T-cell (primary cell): ENCODE data around the gene LMX1B. TPM values are rescaled to one million over a fixed set of nuclear protein-coding genes. Genes with fewer than 3 reads are reported as not detected.
"Not testable (repeated sequence)": the region's sequence is repeated elsewhere in the genome, so short reads cannot be mapped to it uniquely, and the experiment has no call there.

Source experiments
- ATAC-seq, 4 experiments: fragments of 200-7000 bp in 3 of 4; fragments of 150-1000 bp in 1 of 4; cut with Tn5 transposase; replicated peaks in 1 of 4; 1 replicate in 3 of 4; 2 replicates in 1 of 4; pipeline ENCODE4 v1.10.0; 2021; ENCODE audit warnings: moderate library complexity in 3 of 4, mild to moderate bottlenecking in 2 of 4, moderate number of reproducible peaks in 1 of 4
- CTCF ChIA-PET, 2 donors: fragments of 300-600 bp; sonication (Branson Sonifier 250); formaldehyde crosslinking; loops; one replicate each; lab custom pipeline; 2022; ENCODE audit warnings: antibody characterized with exemption in 2 of 2; lab: Charles Lee
- POLR2A ChIA-PET, 2 donors: fragments of 300-600 bp; sonication (Branson Sonifier 250); formaldehyde crosslinking; loops; one replicate each; lab custom pipeline; 2022; ENCODE audit warnings: antibody characterized with exemption in 2 of 2; lab: Charles Lee
- DNase-seq, 35 experiments: peaks; one replicate each; pipeline versions ENCODE4 v3.0.0 to v3.0.0-alpha.2; 2013 to 2023
- H3K27ac ChIP-seq: one replicate; pipeline ENCODE4 v1.5.1; 2013; ENCODE audit warnings: low read length
- H3K27me3 ChIP-seq, 2 experiments: replicated peaks in 1 of 2; 1 replicate in 1 of 2; 2 replicates in 1 of 2; pipeline versions ENCODE4 v1.6.1 to v1.7.0; 2013; ENCODE audit warnings: low read length in 1 of 2, mixed read lengths in 1 of 2; ENCODE audit not compliant: control insufficient read depth in 2 of 2, insufficient read depth in 2 of 2; ENCODE audit errors: extremely low read depth in 1 of 2
- H3K36me3 ChIP-seq, 2 donors: 1 replicate in 1 of 2; 2 replicates in 1 of 2; pipeline versions ENCODE4 v1.6.1 to v1.7.0; 2013; ENCODE audit warnings: low read length in 1 of 2; ENCODE audit not compliant: control insufficient read depth in 2 of 2, insufficient read depth in 1 of 2; ENCODE audit errors: extremely low read depth in 1 of 2
- H3K4me1 ChIP-seq, 2 experiments: 1 replicate in 1 of 2; 2 replicates in 1 of 2; pipeline versions ENCODE4 v1.6.1 to v1.7.0; 2013; ENCODE audit warnings: low read length in 2 of 2, mixed read lengths in 1 of 2; ENCODE audit not compliant: insufficient read depth in 2 of 2, control insufficient read depth in 1 of 2; ENCODE audit errors: extremely low read depth in 1 of 2
- H3K4me3 ChIP-seq, 2 donors: 1 replicate in 1 of 2; 2 replicates in 1 of 2; pipeline versions ENCODE4 v1.5.1 to v1.7.0; 2013; ENCODE audit warnings: mild to moderate bottlenecking in 2 of 2, low read length in 1 of 2, moderate library complexity in 1 of 2; ENCODE audit not compliant: control insufficient read depth in 1 of 2; ENCODE audit errors: extremely low read depth in 1 of 2
- H3K9me3 ChIP-seq: 2 replicates; pipeline ENCODE4 v1.7.0; 2013
- H3K27ac Mint-ChIP-seq, 2 donors: one replicate each; pipeline ENCODE4 v1.8.0; 2020 to 2021; ENCODE audit warnings: mild to moderate bottlenecking in 2 of 2, mixed read lengths in 2 of 2
- H3K27me3 Mint-ChIP-seq, 2 donors: one replicate each; pipeline ENCODE4 v1.8.0; 2021 to 2022; ENCODE audit warnings: mixed read lengths in 2 of 2
- H3K36me3 Mint-ChIP-seq: one replicate; pipeline ENCODE4 v1.8.0; 2021; ENCODE audit warnings: mixed read lengths
- H3K4me1 Mint-ChIP-seq, 3 donors: one replicate each; pipeline ENCODE4 v1.8.0; 2020 to 2022; ENCODE audit warnings: mixed read lengths in 3 of 3, mild to moderate bottlenecking in 1 of 3
- H3K4me3 Mint-ChIP-seq, 3 donors: one replicate each; pipeline ENCODE4 v1.8.0; 2020 to 2022; ENCODE audit warnings: mild to moderate bottlenecking in 3 of 3, mixed read lengths in 3 of 3, moderate library complexity in 3 of 3
- H3K9me3 Mint-ChIP-seq, 3 donors: one replicate each; pipeline ENCODE4 v1.8.0; 2020 to 2022; ENCODE audit warnings: mixed read lengths in 3 of 3
- WGBS: methylation state at CpG from one replicate; pipeline ENCODE4 v1.1.5; 2013; ENCODE audit warnings: missing lambda C conversion rate; ENCODE audit not compliant: insufficient coverage; 5-methylcytosine and 5-hydroxymethylcytosine counted together
- total RNA-seq, 35 experiments: library from RNA in 6 of 35; stranded (reverse) in 6 of 35; fragments of 120-200 nt in 1 of 35; gene quantifications; one replicate each; pipeline versions ENCODE4 v1.2.1 to v1.2.4 and lab custom pipeline; 2013 to 2026

LMX1B gene
- total RNA-seq, 5 donors from 2014 or later (not counting 1 experiment from before 2014, with no cell fraction given): not detected

DNA sequence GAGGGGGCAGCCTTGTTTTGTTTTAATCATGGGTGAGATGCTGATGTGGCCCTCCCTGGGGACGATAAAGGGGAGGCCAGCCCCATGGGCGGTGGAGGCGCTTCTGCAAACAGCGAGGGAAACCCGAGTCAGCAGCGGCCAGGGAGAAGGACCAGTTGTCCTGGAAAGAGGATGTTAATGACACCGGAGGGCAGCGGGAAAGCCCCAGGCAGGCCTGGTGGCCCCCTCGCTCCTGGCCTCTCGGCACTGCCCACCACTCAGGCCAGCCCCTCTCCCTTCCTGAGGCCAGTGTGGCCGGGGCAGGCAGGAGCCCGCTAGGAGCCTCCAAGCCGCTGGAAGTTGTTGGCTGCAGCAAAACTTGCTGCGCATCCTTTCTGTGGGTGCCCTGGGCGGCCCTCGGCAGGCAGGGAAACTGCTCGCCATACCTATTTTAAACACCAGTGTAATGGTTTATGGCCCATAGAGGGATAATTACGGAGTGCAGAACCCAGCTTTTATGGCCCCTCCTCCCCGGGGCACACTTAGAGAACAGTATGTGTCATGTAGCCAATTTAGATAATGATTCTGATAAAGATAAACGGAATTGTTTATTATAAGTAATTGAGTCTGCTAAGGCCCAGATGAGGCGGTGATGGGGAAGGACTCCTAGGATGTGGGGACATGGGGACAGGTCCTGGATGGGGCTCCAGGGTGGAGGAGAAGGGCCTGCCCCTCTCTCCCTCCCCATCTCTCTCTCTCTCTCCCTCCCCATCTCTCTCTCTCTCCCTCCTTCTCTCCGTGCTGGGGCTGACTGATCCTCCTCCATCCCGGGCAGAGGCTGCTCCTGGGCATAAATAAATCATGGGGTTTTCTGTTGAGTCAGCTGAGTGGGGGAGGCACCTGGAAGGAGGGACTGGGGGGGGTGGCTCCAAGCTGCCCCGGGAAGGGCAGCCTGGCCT is 36.9 kb downstream of the LMX1B start:
- Histone ChIP-seq H3K27me3 (peaks cover 7 to 90% of the 10 kb centered on the region in 2 experiments), H3K4me3 (no peak overlapping the region), H3K9me3 (no peaks in the 10 kb centered on the region), H3K36me3 (no peaks in the 10 kb centered on the region), H3K4me1 (peaks cover 0 to 4% of the 10 kb centered on the region in 2 experiments), H3K27ac (no peak overlapping the region)
- ATAC-seq (no peak), DNase-seq (no peak)
- H3K4me1 Mint-ChIP-seq: no peaks in the 10 kb centered on the region
- no peak overlapping the region for H3K27ac Mint-ChIP-seq
- CTCF ChIA-PET: no interaction called here
- 25% methylated on average over 16 of the region's 24 CpGs for WGBS
- POLR2A ChIA-PET: no interaction called here
- H3K36me3 Mint-ChIP-seq: no peaks in the 10 kb centered on the region
- H3K4me3 Mint-ChIP-seq: no peak overlapping the region
- H3K27me3 Mint-ChIP-seq: peaks cover 61 to 87% of the 10 kb centered on the region in 2 donors
- H3K9me3 Mint-ChIP-seq: no peaks in the 10 kb centered on the region

DNA sequence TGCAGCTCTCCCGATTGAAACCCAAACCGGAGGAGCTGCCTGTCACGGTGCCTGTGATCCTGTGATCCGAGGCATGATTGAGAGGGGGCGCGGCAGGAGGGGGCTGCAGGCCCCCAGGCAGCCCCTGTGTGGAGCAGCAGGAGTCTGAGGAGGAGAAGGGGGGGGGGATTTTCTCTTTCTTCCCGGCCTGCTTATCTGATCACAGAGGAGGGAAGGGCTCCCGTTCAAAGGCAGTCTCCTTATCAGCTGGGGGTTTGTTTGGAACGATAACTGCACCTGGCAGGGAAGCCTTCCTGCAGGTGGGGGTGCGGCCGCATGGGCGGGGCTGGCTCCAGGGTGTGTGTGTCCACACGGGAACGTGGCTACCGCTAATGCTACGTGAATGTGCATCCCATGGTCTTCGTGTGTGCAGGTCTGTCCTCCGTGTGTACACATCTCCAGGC is 38.4 kb downstream of the LMX1B start:
- ATAC-seq (no peak), DNase-seq (no peak)
- H3K27me3 ChIP-seq: peaks cover 11 to 89% of the 10 kb centered on the region in 2 experiments
- Mint-ChIP-seq H3K4me1 (no peaks in the 10 kb centered on the region), H3K4me3 (no peak overlapping the region), H3K9me3 (no peaks in the 10 kb centered on the region), H3K27me3 (peaks cover 57 to 87% of the 10 kb centered on the region in 2 donors), H3K36me3 (no peaks in the 10 kb centered on the region), H3K27ac (no peak overlapping the region)
- ChIA-PET CTCF (interaction anchor here (0.6 to 0.7 kb wide), 2 partner anchors 13 to 36 kb away, joined by 3 read pairs; no protein-coding TSS in a partner anchor), POLR2A (no interaction called here)
- H3K36me3 ChIP-seq: no peaks in the 10 kb centered on the region
- H3K4me3 ChIP-seq: no peak overlapping the region
- H3K4me1 ChIP-seq: peaks cover 0 to 4% of the 10 kb centered on the region in 2 experiments
- H3K9me3 ChIP-seq: no peaks in the 10 kb centered on the region
- WGBS: 11% methylated on average over 16 of the region's 18 CpGs
- H3K27ac ChIP-seq: no peak overlapping the region

DNA sequence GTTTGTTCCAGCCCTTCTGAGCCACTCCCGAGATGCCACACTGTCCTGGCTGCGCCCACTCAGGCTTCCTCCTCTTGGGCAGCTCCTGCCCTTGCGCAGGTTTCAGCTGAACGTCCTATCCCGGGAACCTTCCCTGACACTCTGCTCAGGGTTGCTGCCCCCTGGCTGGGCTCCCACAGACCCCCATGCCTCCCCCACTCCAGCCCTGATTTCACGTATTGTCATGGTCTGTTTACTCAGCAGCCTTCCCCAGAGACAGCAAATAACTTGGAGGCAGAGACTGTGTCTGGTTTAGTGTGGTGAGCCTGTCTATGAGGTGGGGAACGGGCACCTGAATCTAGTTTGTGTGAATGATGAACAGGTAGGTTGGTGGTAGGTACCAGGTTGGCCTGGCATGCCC is 40.4 kb downstream of the LMX1B start:
- H3K27ac Mint-ChIP-seq: no peak overlapping the region
- no peak overlapping the region for H3K4me3 Mint-ChIP-seq
- no peaks in the 10 kb centered on the region for H3K9me3 ChIP-seq
- CTCF ChIA-PET: no interaction called here
- H3K36me3 ChIP-seq: no peaks in the 10 kb centered on the region
- ATAC-seq (no peak), DNase-seq (no peak)
- WGBS: 68% methylated on average over 6 of the region's 7 CpGs
- no peak overlapping the region for H3K4me3 ChIP-seq
- H3K27me3 ChIP-seq: peaks cover 11 to 84% of the 10 kb centered on the region in 2 experiments
- H3K9me3 Mint-ChIP-seq: no peaks in the 10 kb centered on the region
- POLR2A ChIA-PET: no interaction called here
- no peaks in the 10 kb centered on the region for H3K4me1 Mint-ChIP-seq
- H3K36me3 Mint-ChIP-seq: no peaks in the 10 kb centered on the region
- H3K4me1 ChIP-seq: peaks cover 0 to 4% of the 10 kb centered on the region in 2 experiments
- peaks cover 46 to 78% of the 10 kb centered on the region in 2 donors for H3K27me3 Mint-ChIP-seq
- no peak overlapping the region for H3K27ac ChIP-seq

DNA sequence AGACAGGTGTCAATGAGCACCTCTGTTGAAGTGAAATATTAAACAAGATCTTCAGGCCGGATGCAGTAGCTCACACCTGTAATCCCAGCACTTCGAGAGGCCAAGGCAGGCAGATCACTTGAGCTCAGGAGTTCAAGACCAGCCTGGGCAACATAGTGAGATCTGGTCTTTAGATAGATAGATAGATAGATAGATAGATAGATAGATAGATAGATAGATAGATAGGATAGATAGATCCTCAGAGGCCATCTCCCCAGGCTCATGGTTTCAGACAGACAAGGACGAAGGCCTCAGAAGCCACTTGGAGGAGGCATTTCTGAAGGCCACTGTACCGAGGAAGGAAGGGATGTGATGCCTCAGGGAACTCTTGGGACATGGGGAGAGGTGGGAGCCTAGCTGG is 42.5 kb downstream of the LMX1B start:
- H3K27me3 Mint-ChIP-seq: peaks cover 37 to 59% of the 10 kb centered on the region in 2 donors
- H3K27me3 ChIP-seq: peaks cover 9 to 74% of the 10 kb centered on the region in 2 experiments
- DNase-seq, H3K36me3 Mint-ChIP-seq, CTCF ChIA-PET, POLR2A ChIA-PET, H3K36me3 ChIP-seq, H3K4me3 Mint-ChIP-seq, H3K4me1 Mint-ChIP-seq, H3K4me1 ChIP-seq, H3K27ac ChIP-seq, H3K4me3 ChIP-seq, H3K9me3 ChIP-seq, H3K27ac Mint-ChIP-seq, ATAC-seq, H3K9me3 Mint-ChIP-seq: not testable (repeated sequence)
- WGBS: 65% methylated on average over 3 of the region's 4 CpGs

DNA sequence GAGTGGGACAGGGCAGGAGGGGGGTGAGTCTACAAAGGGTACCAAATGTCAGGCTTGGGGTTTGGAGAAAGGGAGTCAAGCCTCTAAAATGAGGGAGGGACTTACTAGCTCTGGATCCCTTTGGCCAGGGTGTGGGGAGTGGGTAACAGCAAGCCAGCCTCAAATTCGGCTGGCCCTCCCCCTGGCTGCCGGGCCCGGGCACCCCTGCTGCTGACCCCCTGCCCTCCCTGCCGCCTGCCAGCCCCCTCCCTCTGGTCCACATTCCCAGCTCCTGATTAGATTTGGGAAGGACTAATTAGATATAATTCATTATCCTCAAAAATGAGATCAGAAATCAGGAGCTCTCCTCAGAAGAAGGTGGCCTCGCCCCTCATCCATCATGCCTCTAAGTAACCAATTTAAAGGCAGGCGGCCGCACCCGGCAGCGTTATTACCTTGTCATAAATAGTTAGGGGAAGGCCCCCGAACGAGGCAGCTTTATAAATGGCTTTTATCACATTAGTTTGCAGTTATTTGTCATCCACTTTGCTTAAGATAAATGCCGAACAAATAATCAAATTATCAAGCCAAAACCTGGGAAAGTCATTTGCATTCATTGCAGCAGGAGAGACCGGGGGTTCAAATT is 44.6 kb downstream of the LMX1B start:
- DNase-seq (no peak), ATAC-seq (no peak)
- H3K4me3 ChIP-seq: no peak overlapping the region
- peaks cover 6 to 70% of the 10 kb centered on the region in 2 experiments for H3K27me3 ChIP-seq
- Mint-ChIP-seq H3K36me3 (no peaks in the 10 kb centered on the region), H3K27ac (no peak overlapping the region), H3K9me3 (no peaks in the 10 kb centered on the region), H3K27me3 (peaks cover 32 to 51% of the 10 kb centered on the region in 2 donors), H3K4me1 (no peaks in the 10 kb centered on the region), H3K4me3 (no peak overlapping the region)
- CTCF ChIA-PET: interaction anchor here in 1 of 2 donors (0.6 kb wide), 1 partner anchor 99 kb away, joined by 5 read pairs; no protein-coding TSS in a partner anchor
- no peaks in the 10 kb centered on the region for H3K9me3 ChIP-seq
- H3K4me1 ChIP-seq: no peaks in the 10 kb centered on the region
- H3K36me3 ChIP-seq: no peaks in the 10 kb centered on the region
- 74% methylated on average over 3 of the region's 13 CpGs for whole genome bisulfite sequencing
- POLR2A ChIA-PET: no interaction called here
- H3K27ac ChIP-seq: no peak overlapping the region

DNA sequence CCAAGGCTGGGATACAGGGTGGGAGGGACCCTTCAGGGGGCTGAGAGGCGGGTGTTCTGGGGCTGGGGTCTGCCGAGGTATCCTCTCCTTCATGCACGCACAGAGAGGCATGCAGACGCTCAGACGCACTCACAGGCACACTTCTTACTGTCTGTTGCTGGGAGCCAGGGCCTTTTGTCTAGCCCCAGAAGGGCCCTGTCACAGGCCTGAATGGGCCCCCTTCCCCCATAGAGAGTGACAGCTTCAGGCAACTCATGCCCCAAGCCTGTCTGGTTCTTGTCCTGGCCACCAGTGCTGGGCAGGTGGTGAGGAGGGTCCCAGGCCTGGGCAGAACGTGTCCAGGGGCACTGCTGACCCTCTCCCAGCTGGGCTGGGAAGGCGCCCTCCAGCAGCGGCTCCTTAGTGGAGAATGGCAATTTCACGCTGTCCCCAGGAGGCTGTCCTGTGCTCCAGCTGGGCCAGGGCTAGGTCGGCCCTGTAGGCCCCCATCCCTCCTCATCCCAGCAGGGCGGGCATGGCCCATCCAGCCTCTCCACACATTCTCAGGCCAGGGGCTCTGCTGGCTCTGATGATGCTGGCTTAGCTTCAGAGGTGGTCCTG is 45.3 kb downstream of the LMX1B start:
- Mint-ChIP-seq H3K36me3 (no peaks in the 10 kb centered on the region), H3K27ac (no peak overlapping the region), H3K27me3 (peaks cover 32 to 50% of the 10 kb centered on the region in 2 donors), H3K4me1 (no peaks in the 10 kb centered on the region), H3K4me3 (no peak overlapping the region), H3K9me3 (no peaks in the 10 kb centered on the region)
- H3K9me3 ChIP-seq: no peaks in the 10 kb centered on the region
- ChIA-PET CTCF (interaction anchor here in 1 of 2 donors (0.6 kb wide), 1 partner anchor 99 kb away, joined by 5 read pairs; no protein-coding TSS in a partner anchor), POLR2A (no interaction called here)
- no peak overlapping the region for H3K4me3 ChIP-seq
- ATAC-seq (no peak), DNase-seq (no peak)
- no peaks in the 10 kb centered on the region for H3K36me3 ChIP-seq
- no peaks in the 10 kb centered on the region for H3K4me1 ChIP-seq
- 76% methylated on average over 8 of the region's 11 CpGs for WGBS
- peaks cover 6 to 68% of the 10 kb centered on the region in 2 experiments for H3K27me3 ChIP-seq
- H3K27ac ChIP-seq: no peak overlapping the region
